HG03342 (cell line): ENCODE data around the gene JPH3.

Experiments
- ATAC-seq: cut with Tn5 transposase; IDR thresholded peaks from one replicate; pipeline ENCODE4 v1.9.1; 2021; ENCODE audit warnings: mild to moderate bottlenecking, moderate library complexity; ENCODE audit not compliant: unreplicated experiment

JPH3 gene

DNA sequence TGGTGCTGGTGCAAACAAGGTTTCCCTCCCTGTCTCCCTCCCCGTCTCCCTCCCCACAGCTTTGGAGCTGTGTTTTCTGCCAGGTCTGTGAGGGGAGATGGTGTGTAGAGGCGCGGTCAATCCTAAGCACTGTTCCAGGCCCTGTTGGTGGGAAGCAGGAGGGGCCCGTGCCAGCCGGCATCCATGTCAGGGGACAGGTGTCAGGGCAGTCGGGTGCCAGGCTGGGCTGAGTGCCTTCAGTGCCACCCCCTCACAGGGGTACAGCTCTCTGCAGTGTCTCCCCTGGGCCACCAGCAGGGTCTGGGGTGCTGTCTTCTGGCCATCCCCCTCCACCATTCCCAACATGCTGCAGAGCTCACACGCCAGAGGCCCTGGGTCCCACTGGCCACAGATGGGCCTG is 89.9 kb downstream of the JPH3 start:
- ATAC-seq, result no peak

DNA sequence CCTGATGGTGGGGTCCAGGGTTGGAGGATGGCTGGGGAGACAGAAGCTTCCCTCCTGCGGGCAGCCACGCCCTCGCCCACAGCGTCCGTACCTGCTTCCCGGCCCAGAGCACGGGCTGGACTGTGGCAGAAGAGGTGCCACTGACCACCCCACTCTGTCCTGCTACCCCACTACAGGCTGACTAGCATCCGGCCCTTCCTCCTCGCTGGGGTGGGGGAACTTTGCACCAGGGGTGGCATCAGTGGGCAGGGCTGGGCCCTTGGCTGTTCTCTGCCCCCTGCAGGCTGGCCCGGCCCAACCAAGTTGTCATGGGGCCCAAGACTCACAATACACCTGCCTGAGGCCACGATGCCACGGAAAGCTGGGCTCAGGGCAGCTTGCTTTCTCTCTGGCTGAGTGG is 90.4 kb downstream of the JPH3 start:
- no peak for ATAC-seq

DNA sequence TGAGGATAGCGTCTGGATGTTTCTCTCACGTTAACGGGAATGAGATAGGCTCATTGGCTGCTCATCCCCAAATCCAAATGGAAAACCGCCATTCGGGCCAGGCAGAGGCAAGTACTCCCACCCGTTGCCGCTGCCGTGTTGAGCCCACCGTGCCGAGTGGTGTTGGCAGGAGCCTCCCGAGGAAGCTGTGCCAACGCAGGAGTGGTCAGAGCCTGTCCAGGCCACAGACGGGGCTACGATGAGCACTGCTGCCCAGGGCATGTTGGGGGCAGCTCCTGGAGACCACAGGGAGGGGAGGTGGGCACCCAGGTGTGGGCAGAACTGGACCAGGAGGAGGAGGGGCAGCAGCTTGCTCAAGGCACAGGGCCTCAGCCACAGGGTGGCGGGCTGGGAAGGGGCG is 91.5 kb downstream of the JPH3 start:
- no peak for ATAC-seq

DNA sequence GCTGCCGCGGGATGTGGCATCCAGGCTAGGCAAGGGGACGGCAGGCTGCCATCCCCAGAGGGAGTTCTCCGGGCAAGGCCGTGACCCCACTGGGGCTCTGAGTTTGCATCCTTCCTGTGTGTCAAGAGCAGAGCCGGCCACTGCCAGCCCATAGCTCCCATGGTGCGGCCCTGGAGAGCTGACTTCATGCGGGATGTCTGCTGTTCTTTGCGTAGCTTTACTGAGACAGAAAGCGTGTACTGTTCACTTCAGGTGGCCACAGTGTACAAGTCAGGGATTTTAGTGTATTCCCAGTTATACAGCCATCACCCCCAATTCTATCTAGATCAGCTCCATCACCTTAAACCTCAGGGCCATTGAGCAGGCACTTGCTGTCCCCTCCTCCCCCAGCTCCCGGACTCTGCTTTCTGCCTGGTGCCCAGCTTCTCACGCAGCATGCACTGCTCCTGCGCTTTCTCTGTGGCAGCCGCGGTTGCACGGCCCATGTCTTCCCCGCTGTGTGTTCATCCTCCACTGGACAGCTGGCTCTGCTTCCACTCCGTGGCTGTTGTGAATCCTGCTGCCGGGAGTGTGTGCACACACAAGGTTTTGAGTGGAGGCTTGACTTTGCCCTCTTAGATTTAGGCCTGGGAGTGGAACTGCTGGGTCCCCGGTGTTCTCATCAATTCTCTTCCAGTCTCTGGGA is 92.3 kb downstream of the JPH3 start:
- ATAC-seq, result no peak

DNA sequence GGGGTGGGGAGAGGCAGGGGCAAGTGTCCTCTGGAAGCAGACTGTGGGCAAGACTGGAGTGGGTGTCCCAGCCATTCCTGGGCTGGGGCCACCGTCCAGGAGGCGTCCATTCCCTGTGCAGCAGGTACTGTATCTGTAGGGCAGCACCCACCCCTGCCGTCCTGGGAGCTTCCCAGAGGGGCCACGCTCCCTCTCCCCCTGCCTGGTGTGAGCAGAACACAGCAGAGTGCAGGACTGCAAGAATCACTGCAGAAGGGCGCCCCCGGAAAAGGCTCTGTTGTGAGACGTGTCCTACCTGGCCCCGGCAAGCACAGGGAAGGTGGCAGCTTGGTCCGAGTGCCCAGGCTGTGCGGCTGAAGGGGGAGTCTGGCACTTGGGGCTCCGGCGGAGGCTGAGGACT is 93.2 kb downstream of the JPH3 start:
- ATAC-seq, result no peak

DNA sequence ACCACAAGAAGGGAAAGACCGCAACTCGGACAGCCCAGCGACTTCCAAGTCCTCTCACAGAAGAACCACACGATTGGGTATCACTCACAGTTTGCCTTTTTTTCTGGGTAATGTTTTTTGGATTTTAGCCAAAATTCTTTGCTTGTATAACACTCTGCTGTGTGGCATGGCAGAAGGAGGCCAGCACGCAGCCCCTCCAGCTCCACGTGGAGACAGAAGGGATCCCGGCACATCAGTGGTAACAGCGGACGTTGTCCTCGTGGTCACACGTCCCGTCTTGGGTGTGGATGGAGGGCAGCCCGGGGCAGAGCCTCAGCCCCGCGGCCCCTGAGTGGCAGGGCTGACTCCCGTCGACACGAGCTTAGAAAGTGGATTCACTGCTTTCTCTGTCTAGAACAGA is 94.4 kb downstream of the JPH3 start:
- no peak for ATAC-seq

DNA sequence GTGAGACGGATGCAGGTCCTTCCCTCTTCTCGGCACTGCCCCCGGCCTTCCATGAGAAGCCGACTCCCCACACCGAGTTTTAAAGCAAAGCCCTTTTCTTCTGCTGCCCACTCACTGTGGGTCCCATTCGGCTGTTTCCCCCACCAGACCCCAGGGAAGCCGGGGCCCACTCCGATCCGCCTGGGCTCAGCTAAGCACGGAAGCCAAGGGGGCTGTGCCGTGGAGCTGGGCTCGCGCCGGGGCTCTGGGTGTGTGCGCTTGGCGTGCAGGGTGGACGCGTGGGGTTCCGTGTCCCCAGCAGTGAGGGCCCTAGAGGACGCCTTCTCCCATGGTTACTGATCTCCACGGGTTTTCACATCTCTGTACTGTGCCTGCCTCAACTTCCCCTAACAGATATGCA is 94.9 kb downstream of the JPH3 start:
- no peak for ATAC-seq

DNA sequence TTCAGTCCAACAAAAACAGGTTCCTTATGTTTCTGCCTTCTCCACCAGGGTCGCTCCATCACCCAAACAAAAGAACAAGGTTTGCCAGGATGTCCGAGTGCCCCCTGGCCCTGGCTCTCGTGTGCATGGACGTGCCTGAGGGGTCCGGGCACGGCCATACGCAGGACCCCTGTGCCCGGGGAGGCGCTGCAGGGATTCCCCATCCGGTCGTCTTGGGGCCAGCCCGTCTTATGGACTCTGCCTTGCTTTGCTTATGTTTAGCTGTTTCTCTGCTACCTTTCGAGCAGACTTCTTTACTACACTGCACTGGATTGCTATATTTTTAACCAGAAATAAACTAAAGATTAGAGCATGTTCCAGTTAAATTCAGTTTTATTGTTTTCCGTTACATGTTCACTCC is 95.5 kb downstream of the JPH3 start:
- ATAC-seq, result no peak

DNA sequence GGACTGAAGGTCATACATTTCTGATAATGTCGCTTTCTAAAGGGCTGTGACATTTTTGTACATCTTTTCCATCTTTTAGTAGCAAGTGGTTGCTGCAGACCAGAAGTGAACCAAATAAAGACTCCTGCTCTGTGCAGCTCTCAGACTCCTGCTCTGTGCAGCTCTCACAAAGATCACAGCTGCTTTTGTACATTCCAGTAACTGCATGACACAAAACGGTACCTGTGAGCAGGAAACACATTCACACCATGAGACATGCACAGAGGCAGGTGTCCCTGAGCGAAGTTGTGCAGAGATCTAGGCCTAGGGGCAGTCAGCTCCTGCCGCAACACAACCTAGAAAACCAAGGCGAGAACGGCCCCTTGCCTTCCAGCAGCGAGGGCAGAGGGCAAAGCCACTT is 95.9 kb downstream of the JPH3 start:
- no peak for ATAC-seq

DNA sequence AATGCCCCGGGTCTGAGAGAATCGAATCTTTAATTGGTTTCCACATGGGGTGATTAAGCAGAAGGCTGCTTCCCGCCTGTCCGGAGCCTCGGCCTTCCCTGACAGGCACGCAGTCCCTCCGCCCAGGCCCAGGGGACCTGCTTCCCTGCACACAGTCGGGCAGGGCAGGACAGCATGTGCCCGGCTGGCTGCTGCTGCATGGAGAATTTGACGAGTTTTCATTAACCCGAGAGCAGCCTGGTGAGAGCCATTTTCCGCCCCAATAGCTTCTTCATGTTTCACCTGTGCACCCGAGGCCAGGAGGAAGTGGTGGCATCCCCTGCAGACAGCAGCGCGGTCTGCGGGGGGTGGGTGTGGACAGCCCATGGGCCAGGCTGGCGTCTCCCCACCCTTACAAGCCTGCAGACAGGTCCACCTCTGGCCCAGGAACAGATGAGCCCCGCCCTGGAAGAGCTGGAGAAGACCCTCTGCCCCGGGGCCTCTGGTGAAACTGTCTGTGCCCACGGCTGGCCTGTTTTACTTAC is 96.4 kb downstream of the JPH3 start:
- ATAC-seq, result no peak

DNA sequence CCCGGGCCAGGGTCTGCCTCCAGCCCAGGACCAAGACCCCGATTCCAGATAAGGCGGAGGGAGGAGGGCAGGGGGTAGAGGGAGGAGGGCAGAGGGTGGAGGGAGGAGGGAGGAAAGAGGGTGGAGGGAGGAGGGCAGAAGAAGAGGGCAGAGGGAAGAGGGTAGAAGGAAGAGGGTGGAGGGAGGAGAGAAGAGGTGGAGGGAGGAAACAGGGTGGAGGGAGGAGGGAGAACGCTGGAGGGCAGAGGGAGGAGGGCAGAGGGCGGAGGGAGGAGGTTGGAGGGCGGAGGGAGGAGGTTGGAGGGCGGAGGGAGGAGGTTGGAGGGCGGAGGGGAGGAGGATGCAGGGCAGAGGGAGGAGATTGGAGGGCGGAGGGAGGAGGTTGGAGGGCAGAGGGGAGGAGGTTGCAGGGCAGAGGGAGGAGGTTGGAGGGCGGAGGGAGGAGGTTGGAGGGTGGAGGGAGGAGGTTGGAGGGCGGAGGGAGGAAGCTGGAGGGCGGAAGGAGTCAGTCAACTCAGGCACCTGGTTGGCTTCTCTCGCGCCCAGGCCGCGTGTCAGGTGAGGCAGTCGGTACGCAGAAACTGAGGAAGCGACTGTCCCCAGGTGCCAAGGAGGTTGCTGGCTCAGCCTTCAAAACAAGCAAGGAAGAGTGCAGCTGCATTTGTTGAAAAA is 98.2 kb downstream of the JPH3 start:
- no peak for ATAC-seq

DNA sequence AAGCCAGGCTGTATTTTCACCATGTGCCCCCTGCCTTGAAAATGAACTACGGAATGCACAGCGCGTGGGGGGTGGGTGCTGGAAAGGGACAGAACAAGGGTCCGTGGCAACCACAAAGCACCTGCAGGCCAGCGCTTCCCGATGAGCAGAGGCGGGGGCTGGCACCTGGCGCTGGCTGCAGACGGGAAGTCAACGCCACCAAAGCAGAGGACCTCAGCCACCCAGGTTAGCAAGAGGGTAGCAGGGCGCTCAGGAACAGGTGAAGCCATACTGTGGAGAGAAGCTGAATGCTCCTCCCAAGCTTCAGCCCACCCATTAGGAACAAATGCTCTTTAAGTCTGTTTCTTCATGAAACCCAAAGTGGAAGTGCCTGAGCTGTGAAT is 98.8 kb downstream of the JPH3 start:
- no peak for ATAC-seq

DNA sequence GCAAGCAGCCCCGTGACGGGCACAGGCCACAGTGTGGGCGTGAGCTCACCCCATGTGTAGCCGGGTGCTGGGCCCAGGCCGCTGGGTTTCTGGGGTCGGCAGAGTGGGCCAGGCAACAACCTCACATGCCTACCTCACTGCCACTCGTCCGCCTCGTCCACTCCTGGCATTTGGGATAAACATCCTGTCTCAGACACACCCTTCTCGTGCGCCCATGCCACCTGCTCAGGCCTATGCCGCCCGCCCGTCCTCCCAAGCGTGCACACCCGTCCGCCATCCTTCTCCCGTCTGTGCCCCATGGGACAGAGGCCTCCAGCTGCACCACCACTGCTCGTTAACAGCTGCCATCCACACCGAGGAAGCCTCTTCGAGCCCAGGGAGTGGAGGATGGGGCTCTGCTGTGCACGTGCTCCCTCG is 99.2 kb downstream of the JPH3 start:
- ATAC-seq, result no peak

DNA sequence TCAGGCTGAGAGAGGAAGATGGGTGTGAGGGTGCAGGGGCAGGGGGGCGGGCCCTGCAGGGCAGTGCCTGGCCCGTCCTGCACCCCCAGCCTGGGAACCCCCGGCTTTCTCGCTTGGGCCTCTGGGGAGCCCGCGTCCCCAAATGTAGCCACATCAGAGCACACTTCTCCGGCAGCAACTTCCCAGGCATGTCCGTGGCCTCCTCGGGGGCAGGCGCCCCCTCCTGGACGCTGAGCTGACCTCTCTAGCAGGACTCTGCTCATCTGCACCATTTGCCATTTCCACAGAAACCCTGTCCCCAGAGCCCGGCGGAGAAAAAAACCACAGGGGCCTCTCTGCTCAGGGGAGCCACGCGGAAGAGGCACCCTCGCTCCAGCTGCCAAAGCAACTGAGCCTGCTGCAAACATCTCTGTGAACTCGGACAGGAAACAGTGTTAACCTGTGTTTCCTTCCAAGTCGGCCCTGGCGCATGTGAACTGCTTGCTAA is 100.1 kb downstream of the JPH3 start:
- ATAC-seq, result peak; percentile 43

DNA sequence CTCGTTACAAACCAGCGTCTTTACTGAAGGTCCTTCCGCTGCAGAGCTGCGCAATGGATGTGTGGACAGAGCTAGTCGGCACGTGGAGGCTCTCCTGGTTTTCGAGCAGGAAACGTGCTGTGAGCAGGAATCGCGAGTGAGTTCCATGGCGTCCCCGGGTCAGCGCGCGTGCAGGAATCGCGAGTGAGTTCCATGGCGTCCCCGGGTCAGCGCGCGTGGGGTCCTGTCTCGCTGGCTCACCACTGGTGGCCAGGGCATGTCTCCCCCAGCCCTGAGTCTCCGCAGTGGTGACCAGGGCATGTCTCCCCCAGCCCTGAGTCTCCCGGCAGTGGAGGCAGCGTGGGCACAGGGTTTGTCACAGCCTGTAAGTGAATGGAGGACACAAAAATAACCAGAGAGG is 100.8 kb downstream of the JPH3 start:
- ATAC-seq, result no peak

DNA sequence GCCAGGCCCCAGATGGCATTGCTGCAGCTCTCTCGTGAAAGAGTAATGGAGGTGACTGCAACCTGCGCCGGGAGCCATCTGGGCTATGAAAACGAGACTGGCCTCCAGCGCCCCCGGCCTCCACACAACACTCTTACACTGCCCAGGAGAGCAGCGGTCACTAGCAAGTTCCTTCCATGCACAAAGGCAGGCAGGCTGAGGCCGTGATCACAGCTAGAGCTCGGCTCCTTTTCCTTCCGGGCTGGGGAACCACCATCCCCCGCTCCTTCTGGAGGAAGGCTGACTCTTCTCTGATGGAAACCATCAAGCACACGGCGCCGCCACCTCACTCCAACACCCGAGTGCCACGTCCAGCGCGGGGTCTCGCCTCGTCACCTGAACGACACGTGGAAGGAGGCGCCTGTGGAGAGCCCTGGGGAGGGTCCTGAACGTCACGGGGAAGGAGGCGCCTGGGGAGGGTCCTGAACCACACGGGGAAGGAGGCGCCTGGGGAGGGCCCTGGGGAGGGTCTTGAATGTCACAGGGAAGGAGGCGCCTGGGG is 101.6 kb downstream of the JPH3 start:
- ATAC-seq, result no peak

DNA sequence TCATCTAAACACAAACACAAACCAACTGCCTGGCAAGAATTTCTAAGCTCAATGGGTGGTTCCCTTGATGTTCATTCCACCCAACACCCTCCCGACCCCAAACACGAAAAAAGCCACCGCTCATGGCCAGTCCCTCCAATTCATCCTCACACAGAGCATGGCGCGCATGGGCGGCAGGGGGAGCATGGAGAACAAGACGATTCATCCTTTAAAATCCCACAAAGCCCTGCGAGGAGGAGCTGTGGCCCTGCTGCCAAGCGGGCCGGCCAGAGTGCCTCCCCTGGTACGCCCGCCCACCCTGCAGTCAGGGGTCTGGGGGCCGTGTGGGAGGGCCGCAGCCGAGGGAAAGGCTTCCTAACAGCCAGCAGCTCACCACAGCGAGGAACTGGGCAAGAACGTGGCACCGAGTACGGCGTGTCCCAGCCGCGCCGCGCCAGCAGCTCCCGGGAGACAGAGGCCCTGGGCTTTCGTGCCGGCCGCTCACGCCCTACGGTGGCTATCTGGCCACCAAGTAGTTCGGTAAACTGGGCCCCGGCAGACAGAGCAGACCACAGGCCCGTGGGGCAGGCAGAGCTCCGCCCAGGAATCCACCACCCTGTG is 102.5 kb downstream of the JPH3 start:
- no peak for ATAC-seq

DNA sequence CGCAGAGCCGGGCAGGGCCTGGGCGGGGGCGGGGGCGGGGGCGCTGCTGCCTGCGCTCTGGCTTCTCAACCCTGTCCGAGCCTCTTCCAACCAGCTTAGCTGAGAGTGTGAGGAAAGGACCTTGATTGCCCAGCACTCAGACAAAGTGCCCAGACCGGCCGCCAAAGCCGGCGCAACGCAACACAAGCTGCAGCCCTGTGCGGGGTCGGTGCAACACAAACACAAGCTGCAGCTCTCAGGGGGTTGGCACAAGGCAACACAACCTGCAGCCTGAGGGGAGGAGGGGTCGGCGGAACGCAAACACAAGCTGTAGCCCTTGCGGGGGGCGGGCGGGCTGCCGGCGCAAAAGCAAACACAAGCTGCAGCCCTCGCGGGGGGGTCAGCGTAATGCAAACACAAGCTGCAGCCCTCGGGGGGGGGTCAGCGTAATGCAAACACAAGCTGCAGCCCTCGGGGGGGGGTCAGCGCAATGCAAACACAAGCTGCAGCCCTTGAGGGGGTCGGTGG is 103.5 kb downstream of the JPH3 start:
- no peak for ATAC-seq

DNA sequence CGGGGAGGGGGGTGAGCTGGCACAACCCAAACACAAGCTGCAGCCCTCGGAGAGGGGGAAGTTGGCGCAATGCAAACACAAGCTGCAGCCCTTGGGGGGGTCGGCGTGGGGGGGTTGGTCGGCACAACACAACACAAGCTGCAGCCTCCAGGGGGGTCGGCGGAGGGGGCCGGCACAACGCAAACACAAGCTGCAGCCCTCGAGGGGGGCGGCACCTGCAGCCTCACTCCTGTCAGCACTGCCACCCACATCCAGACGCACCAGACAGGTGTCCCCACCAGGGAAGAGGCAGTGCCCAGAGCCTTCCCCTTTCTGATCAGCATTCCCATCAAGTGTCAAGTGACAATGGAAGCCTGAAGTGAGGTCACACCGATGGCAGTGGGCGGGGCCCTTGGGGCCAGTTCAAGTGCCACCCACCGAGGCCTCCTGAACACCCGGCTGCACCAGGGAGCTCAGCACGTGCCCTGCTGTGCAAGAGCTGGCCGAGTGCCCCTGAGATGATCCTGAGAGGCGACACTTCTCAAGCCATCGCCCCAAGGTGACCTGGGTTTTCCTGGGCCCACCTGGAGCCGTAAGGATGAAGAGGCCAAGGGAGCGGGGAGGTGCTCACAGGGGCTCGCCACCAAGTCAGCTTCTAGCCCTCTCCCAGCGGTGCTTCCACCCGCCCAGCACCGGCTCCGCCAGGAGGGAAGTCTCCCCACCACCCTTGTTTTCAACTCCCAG is 104.1 kb downstream of the JPH3 start:
- ATAC-seq, result no peak

DNA sequence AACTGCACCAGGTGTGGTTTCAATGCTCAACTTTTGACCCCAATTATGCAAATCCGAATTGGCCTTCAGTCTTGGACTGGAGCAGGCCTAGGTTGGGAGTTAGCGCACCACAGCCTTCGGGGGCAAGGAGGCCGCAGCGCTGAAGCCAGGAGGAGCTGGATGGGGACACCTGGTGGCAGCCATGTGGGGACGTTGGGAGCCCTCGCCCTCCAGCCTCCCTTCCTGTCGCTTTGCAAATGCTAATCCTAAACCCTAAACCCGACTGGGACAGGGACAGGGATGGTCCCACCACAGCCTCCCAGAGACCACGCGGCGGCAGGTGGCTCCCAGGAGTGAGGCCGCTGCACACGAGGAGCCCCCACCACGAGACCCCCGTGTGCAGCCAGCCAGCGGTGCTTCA is 104.8 kb downstream of the JPH3 start:
- ATAC-seq, result no peak
